Glomerular endothelial cell (primary cell): ENCODE measurements around the gene PRSS48. TPM values are rescaled to one million over a fixed set of nuclear protein-coding genes. Genes with fewer than 3 reads are reported as not detected.

Source experiments
- total RNA-seq: library from RNA; depleted of rRNA; stranded (reverse); fragments of >200 nt; gene quantifications from 2 replicates; pipeline ENCODE4 v1.2.3, GENCODE V29; 2015

Gene PRSS48
- total RNA-seq, 1 donor from 2014 or later, result not detected

Other genes starting within 250 kb of the PRSS48 start
- 1,405 and 2,530 TPM in 2 replicates for gene RPS3A, start 177.5 kb upstream of the PRSS48 start, total RNA-seq
- gene SH3D19, start 48.4 kb downstream of the PRSS48 start, total RNA-seq, result 73.4 and 79.8 TPM in 2 replicates
- 0.73 and 1.3 TPM in 2 replicates for gene FHIP1A, start 132.0 kb downstream of the PRSS48 start, total RNA-seq